ENCODE data around the gene CCDC12.

CCDC12 gene

GRCh38 chr3:46934072-46934471, 42.5 kb downstream of the CCDC12 start:
- no peak overlapping the region for H3K27ac ChIP-seq
- no peak for TF ChIP-seq ZFX (IDR thresholded peaks at IDR 0.05; ENCODE audit: borderline replicate concordance)
- TF ChIP-seq CTCF (IDR thresholded peaks at IDR 0.05) = no peak

- H3K27ac ChIP-seq = no peak overlapping the region
- TF ChIP-seq ZFX (IDR thresholded peaks at IDR 0.05; ENCODE audit: borderline replicate concordance) (no peak), CTCF (IDR thresholded peaks at IDR 0.05) (no peak)
Observed at GRCh38 chr3:46933261-46933660, 43.3 kb downstream of the CCDC12 start.

GRCh38 chr3:46932455-46933225, 43.9 kb downstream of the CCDC12 start:
- H3K27ac ChIP-seq = no peak overlapping the region
- TF ChIP-seq CTCF (IDR thresholded peaks at IDR 0.05) = no peak
- no peak for TF ChIP-seq ZFX (IDR thresholded peaks at IDR 0.05; ENCODE audit: borderline replicate concordance)

GRCh38 chr3:46931631-46932331, 44.8 kb downstream of the CCDC12 start:
- no peak overlapping the region for H3K27ac ChIP-seq
- TF ChIP-seq CTCF (IDR thresholded peaks at IDR 0.05) = no peak
- TF ChIP-seq ZFX (IDR thresholded peaks at IDR 0.05; ENCODE audit: borderline replicate concordance) = no peak

GRCh38 chr3:46930945-46931403, 45.6 kb downstream of the CCDC12 start:
- H3K27ac ChIP-seq = no peak overlapping the region
- TF ChIP-seq CTCF (IDR thresholded peaks at IDR 0.05) (no peak), ZFX (IDR thresholded peaks at IDR 0.05; ENCODE audit: borderline replicate concordance) (no peak)

- TF ChIP-seq CTCF (IDR thresholded peaks at IDR 0.05) (no peak), ZFX (IDR thresholded peaks at IDR 0.05; ENCODE audit: borderline replicate concordance) (no peak)
- no peak overlapping the region for H3K27ac ChIP-seq
Observed at GRCh38 chr3:46930166-46930944, 46.2 kb downstream of the CCDC12 start.
